Muscle layer of duodenum (tissue), 2 donors: ENCODE data around the gene PTPRD.

Experiments used
- H3K27ac ChIP-seq: one replicate; pipeline ENCODE4 v1.7.0; 2013; ENCODE audit warnings: mild to moderate bottlenecking, low read length
- H3K27me3 ChIP-seq: one replicate; pipeline ENCODE4 v1.7.0; 2013; ENCODE audit warnings: low read depth, mild to moderate bottlenecking, control low read depth, low read length
- H3K36me3 ChIP-seq, 2 donors: one replicate each; pipeline ENCODE4 v1.7.0; 2013; ENCODE audit warnings: low read length in 2 of 2, control low read depth in 1 of 2, mild to moderate bottlenecking in 1 of 2; ENCODE audit not compliant: insufficient read depth in 2 of 2, control insufficient read depth in 1 of 2
- H3K4me1 ChIP-seq, 2 donors: one replicate each; pipeline ENCODE4 v1.7.0; 2013; ENCODE audit warnings: low read length in 2 of 2, mild to moderate bottlenecking in 2 of 2, control low read depth in 1 of 2, moderate library complexity in 1 of 2; ENCODE audit not compliant: insufficient read depth in 2 of 2, control insufficient read depth in 1 of 2
- H3K4me3 ChIP-seq, 2 donors: one replicate each; pipeline ENCODE4 v1.7.0; 2013; ENCODE audit warnings: low read length in 2 of 2, low read depth in 1 of 2, mild to moderate bottlenecking in 1 of 2
- H3K9me3 ChIP-seq, 2 donors: one replicate each; pipeline ENCODE4 v1.7.0; 2013; ENCODE audit warnings: low read length in 2 of 2, control low read depth in 1 of 2, mild to moderate bottlenecking in 1 of 2; ENCODE audit not compliant: control insufficient read depth in 1 of 2
- donor health status: healthy.

The PTPRD gene

DNA sequence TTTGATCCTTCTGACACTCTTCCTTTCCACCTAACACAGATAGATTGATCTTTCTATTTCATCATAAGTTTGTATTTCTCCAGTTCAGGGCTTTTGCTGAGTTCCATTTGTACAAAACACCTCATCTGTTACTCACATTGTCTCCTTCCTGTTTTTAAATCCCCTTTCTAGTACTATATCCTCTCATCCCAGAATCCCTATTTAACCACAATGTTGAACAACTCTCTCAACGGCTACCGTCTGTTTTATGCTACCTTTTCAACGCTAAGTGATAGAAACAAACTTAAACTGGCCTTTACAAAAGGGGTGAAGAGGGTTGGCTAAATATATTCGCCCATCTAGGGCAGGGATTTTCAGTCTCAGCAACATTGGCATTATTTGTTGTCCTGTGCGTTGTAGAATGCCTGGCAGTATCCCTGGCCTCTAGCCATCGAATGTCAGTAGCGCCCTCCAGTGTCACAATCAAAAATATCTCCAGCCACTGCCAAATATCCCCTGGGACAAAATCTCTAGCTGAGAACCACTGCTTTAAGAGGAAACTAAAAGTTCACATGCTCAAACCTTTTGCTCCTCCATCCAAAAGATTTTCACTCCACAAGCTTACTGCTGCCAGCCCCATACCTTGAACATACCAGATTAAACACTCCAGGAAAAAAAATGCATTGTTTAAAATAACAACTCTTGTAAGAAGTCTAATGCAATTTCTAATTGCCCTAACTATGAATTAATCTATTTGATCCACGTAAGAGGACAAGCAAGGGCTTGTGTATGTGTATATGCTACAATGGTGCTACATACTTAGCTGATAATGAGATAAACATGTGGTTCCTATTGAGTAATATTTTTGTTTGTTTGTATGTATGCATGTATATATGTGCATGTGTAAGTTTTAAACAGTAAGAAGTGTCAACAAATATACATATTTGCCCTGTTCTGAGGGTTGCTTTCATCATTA lies 344.0 kb downstream of the PTPRD start:
- H3K9me3 ChIP-seq = no peaks in the 10 kb centered on the region
- no peaks in the 10 kb centered on the region for H3K36me3 ChIP-seq
- H3K4me3 ChIP-seq = no peak overlapping the region
- no peaks in the 10 kb centered on the region for H3K27me3 ChIP-seq
- no peaks in the 10 kb centered on the region for H3K4me1 ChIP-seq
- no peak overlapping the region for H3K27ac ChIP-seq

DNA sequence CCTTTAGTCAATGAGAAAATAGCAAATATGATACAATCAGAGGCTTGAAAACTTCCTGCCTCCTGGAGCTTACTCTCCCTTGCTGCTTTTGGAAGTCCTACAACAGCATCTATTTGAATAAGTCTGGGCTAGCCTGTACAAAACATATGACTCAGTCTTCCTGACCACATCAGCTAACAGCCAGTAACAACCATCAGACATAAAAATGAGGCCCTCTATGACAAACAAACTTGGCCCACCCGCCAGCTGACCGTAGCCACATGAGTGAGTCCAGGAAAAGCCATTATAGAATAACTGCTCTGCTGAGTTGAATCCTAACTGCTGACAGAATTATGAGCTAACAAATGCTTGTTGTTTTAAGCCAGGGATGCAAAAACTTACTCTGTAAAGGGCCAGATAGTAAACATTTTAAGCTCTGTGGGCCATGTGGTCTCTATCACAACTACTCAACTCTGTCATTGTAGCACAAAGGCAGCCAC lies 347.6 kb downstream of the PTPRD start:
- H3K36me3 ChIP-seq = no peaks in the 10 kb centered on the region
- H3K4me3 ChIP-seq = no peak overlapping the region
- no peaks in the 10 kb centered on the region for H3K4me1 ChIP-seq
- no peaks in the 10 kb centered on the region for H3K27me3 ChIP-seq
- H3K27ac ChIP-seq = no peak overlapping the region
- H3K9me3 ChIP-seq = no peaks in the 10 kb centered on the region

DNA sequence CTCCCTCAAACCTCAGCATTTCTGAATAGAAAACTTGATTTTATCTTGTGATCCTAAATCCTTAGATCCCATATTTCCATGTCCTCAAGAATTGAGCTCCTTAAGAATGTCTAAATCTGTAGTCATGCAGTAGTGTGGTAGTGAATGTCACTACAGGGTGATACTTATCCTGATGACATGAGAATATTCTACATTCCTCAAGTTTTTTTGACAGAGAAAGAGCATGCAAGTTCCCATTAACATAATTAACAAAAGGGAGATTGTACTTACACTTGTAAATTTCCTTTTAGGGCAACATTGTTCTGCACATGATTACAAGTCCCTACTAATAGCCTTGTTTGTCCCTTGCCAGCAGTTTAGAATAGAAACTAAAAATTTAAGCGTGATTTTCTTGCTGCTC lies 352.3 kb downstream of the PTPRD start:
- no peak overlapping the region for H3K4me3 ChIP-seq
- H3K27ac ChIP-seq = no peak overlapping the region

DNA sequence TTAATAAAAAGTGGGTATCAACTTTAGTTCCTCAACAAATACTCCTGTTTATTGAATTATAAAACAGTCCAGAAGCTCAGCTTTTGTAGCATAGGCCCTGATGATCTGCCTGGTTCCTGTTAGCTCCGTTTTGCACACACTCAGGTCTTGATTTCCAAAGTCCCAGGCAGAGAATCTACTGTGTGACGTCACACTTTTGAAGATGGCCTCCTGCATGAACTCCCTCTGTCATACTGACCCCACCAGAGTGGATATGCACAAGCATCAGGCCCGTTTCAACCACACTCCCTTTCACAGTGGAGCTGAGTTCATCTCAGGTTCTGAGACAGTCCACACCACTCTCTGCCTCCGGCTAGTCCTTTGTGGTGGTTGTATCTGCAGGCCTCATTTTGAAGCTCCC lies 353.1 kb downstream of the PTPRD start:
- H3K27ac ChIP-seq = no peak overlapping the region
- H3K4me1 ChIP-seq = no peaks in the 10 kb centered on the region
- no peaks in the 10 kb centered on the region for H3K36me3 ChIP-seq
- no peaks in the 10 kb centered on the region for H3K27me3 ChIP-seq
- no peaks in the 10 kb centered on the region for H3K9me3 ChIP-seq
- no peak overlapping the region for H3K4me3 ChIP-seq

More for the DNA sequence above, 352.3 kb downstream of the PTPRD start:
- H3K36me3 ChIP-seq = no peaks in the 10 kb centered on the region
- no peaks in the 10 kb centered on the region for H3K27me3 ChIP-seq
- no peaks in the 10 kb centered on the region for H3K9me3 ChIP-seq
- H3K4me1 ChIP-seq = no peaks in the 10 kb centered on the region

DNA sequence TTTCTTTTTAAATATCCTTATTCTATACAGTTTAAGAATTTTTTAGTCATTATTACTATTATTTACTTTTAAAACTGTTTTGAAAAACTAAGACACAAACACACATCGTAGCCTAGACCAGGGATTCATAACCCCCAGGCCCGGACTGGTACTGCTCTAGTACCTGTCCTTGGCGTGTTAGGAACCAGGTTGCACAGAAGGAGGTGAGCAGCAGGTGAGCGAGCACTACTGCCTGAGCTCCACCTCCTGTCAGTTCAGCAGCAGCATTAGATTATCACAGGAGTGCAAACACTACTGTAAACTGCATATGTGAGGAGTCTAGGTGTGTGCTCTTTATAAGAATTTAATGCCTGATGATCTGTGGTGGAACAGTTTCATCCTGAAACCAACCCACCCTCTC lies 357.0 kb downstream of the PTPRD start:
- no peaks in the 10 kb centered on the region for H3K9me3 ChIP-seq
- H3K36me3 ChIP-seq = no peaks in the 10 kb centered on the region
- no peaks in the 10 kb centered on the region for H3K27me3 ChIP-seq
- H3K27ac ChIP-seq = no peak overlapping the region
- no peaks in the 10 kb centered on the region for H3K4me1 ChIP-seq
- H3K4me3 ChIP-seq = no peak overlapping the region

- no peaks in the 10 kb centered on the region for H3K27me3 ChIP-seq
- no peak overlapping the region for H3K4me3 ChIP-seq
- H3K4me1 ChIP-seq = no peaks in the 10 kb centered on the region
- H3K36me3 ChIP-seq = no peaks in the 10 kb centered on the region
- H3K27ac ChIP-seq = no peak overlapping the region
- no peaks in the 10 kb centered on the region for H3K9me3 ChIP-seq
Measured at GRCh38 chr9:10254338-10254737, 358.5 kb downstream of the PTPRD start.

DNA sequence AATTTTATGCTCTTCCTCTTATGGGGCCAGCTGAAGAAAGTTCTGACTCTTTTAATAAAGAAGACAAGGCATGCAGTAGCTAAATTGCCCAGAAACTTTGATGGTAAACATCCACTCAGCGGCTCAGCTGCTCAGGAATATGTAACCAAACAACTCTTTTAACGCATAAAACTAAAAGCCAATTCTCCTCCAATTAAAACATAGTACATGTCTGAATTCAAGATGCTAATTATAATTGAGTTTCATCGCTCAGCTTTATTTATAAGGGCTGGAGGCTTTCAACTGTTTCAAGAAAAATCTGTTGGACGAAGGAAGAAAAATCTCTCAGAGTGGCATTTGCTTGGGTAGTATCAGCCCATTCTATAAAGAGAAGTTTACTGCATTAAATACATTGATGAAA lies 359.5 kb downstream of the PTPRD start:
- no peak overlapping the region for H3K27ac ChIP-seq
- no peaks in the 10 kb centered on the region for H3K9me3 ChIP-seq
- no peaks in the 10 kb centered on the region for H3K4me1 ChIP-seq
- no peaks in the 10 kb centered on the region for H3K36me3 ChIP-seq
- no peak overlapping the region for H3K4me3 ChIP-seq
- no peaks in the 10 kb centered on the region for H3K27me3 ChIP-seq

DNA sequence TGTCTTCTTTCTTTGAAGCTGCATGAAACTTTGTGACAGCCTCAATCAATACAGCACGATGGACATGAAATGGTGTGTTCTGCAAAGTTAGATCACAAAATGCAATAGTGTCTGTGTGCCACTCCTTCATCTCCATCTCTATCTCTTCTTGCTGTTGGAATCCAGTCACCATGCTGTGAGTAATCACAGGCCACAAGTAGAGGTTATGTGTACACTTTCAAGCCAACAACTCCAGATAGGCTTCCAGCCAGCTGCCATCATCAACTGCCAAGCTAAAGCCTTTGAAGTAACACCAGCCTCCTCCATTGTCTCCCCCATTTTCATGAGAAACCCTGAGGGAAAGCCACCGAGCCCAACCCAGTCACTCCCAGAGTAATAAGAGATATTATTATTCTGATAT lies 360.6 kb downstream of the PTPRD start:
- H3K27ac ChIP-seq = no peak overlapping the region
- H3K9me3 ChIP-seq = no peaks in the 10 kb centered on the region
- no peak overlapping the region for H3K4me3 ChIP-seq
- H3K27me3 ChIP-seq = no peaks in the 10 kb centered on the region
- no peaks in the 10 kb centered on the region for H3K4me1 ChIP-seq
- H3K36me3 ChIP-seq = no peaks in the 10 kb centered on the region

DNA sequence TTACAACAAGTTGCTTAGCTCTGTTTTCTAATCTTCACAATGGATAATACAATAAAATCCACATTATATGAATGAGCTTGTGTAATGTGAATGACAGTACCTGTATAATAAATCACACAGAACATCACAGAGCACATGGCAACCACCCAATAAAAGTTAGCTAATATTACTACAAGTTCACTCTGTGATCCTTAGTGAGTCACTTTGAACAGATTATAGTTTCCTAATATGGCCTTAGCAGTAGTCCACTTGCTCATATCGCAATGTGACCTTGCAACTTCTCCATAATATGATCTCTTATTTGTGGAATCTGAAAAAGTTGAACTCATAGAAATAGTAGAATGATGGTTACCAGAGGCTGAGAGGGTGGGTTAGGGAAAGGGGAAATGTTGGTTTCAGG lies 361.3 kb downstream of the PTPRD start:
- Histone ChIP-seq H3K36me3 (no peaks in the 10 kb centered on the region), H3K27ac (no peak overlapping the region), H3K4me3 (no peak overlapping the region), H3K4me1 (no peaks in the 10 kb centered on the region), H3K9me3 (no peaks in the 10 kb centered on the region), H3K27me3 (no peaks in the 10 kb centered on the region)

DNA sequence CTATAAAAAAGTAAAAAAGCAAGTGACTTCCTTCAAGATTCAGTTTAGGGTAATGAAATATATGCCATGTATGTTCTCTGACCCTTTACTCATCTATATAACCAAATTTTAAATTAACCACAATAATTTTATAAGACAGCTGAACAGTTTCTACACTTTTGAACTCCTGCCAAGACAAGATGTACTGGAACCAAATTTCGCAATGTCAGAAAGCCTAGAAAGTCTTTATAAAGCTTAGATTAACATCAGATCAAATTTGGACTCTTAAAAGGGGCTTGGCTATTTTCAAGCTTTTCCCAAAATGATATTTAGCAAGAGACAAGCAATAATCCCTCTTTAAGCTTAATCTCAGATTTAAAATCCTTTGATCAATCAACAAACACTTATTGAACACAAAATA lies 362.6 kb downstream of the PTPRD start:
- Histone ChIP-seq H3K36me3 (no peaks in the 10 kb centered on the region), H3K9me3 (no peaks in the 10 kb centered on the region), H3K27ac (no peak overlapping the region), H3K4me1 (no peaks in the 10 kb centered on the region), H3K27me3 (no peaks in the 10 kb centered on the region), H3K4me3 (no peak overlapping the region)

GRCh38 chr9:10248890-10249289 lies 363.9 kb downstream of the PTPRD start:
- Histone ChIP-seq H3K36me3 (no peaks in the 10 kb centered on the region), H3K4me3 (no peak overlapping the region), H3K9me3 (no peaks in the 10 kb centered on the region), H3K4me1 (no peaks in the 10 kb centered on the region), H3K27me3 (no peaks in the 10 kb centered on the region), H3K27ac (no peak overlapping the region)

- Histone ChIP-seq H3K36me3 (no peaks in the 10 kb centered on the region), H3K4me3 (no peak overlapping the region), H3K27ac (no peak overlapping the region), H3K9me3 (no peaks in the 10 kb centered on the region), H3K27me3 (no peaks in the 10 kb centered on the region), H3K4me1 (no peaks in the 10 kb centered on the region)
Measured at GRCh38 chr9:10242255-10242654, 370.5 kb downstream of the PTPRD start.
